ENCODE results near the gene ZNF524. TPM values are rescaled to one million over a fixed set of nuclear protein-coding genes. Genes with fewer than 3 reads are reported as not detected.
A peak's percentile ranks its signal among the peaks of the same experiment; 100 is the strongest.

Gene ZNF524
- polyA plus RNA-seq, 1 experiment: 7.8 TPM

DNA sequence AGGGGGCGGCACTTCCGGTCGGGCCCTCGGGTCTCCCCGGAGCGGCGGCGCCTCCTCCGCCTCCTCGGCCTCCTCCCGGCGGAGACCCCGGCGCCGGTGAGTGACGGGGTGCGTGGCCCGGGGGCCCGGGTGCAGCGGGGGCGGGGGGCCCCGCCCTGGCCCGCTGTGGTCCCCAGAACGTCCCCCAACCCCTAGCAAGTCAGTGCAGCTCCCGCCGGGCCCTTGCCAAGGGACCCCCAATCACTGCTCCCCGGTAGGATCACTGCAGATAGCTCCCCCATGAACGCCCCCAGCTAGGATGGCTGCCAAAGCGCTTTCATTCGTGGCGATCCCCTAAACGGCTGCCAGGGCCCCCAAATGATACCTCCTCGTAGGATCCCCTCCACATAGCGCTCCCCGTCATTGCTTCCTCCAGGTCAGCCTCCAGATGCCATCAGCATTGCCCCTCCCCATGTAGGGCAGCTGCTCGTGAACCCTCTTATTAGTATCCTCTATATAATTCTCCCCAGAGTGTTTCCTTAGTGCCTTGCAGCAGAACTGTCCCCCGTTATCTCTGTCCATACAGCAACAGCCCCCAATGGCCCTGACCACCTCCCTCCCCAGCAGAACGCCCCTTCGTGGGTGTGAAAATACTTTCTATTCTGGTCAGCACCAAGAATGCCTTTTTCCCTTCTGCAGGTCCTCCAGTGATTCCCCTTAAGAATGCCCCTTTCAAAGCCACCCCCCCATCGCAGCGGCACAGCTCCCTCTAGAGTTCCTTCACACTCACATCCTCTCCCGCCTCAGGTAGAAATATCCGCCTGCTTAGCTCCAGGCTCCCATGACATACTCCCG is 5.8 kb downstream of the ZNF524 start, which contains the start of gene ZNF865:
TSS of gene ZNF865 (plus strand) at position 11 of the 834 bp plus-strand sequence. CDS start 7,972 bp downstream, outside the sequence.
- POLR2A ChIA-PET: no interaction called here
- TF ChIP-seq, protein P1, sequence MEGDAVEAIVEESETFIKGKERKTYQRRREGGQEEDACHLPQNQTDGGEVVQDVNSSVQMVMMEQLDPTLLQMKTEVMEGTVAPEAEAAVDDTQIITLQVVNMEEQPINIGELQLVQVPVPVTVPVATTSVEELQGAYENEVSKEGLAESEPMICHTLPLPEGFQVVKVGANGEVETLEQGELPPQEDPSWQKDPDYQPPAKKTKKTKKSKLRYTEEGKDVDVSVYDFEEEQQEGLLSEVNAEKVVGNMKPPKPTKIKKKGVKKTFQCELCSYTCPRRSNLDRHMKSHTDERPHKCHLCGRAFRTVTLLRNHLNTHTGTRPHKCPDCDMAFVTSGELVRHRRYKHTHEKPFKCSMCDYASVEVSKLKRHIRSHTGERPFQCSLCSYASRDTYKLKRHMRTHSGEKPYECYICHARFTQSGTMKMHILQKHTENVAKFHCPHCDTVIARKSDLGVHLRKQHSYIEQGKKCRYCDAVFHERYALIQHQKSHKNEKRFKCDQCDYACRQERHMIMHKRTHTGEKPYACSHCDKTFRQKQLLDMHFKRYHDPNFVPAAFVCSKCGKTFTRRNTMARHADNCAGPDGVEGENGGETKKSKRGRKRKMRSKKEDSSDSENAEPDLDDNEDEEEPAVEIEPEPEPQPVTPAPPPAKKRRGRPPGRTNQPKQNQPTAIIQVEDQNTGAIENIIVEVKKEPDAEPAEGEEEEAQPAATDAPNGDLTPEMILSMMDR (IDR thresholded peaks at IDR 0.05; ENCODE audit: insufficient read depth, low read depth, low read length): peak; percentile 88
- DNase-seq (ENCODE audit: low read depth): no peak

DNA sequence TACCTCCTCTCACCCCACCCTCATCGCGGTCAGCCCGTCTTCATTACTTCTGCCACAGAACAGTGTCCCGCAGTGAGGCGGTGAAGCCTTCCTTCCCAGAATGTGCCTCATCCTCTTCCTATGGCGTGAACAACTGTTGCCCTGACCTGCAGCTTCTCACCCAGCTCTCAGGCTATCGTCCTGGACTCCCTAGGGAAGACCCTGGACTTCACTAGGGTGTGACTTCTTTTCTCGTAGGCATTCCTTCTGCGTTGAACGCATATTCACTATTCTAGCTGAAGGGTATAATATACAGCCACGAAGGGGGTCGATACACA is 6.3 kb downstream of the ZNF524 start:
- H3K4me3 ChIP-seq (ENCODE audit: low read depth, low read length): peak overlapping the region; percentile 90
- DNase-seq (ENCODE audit: low read depth): no peak
- no peaks in the 10 kb centered on the region for H3K27me3 ChIP-seq (ENCODE audit: control insufficient read depth, insufficient read depth, low read length)
- POLR2A ChIA-PET: no interaction called here
- CTCF ChIA-PET: interaction anchor here (0.6 to 2.4 kb wide), 27 partner anchors 12 to 1467 kb away, joined by 3 to 40 read pairs (median 4); partner anchors contain the start of genes ZNF579 and ZNF784
- TF ChIP-seq, protein P1 (IDR thresholded peaks at IDR 0.05; ENCODE audit: insufficient read depth, low read depth, low read length): no peak
- H3K36me3 ChIP-seq (ENCODE audit: control insufficient read depth, insufficient read depth, low read length): peaks cover 6% of the 10 kb centered on the region; the same call in 1 of the 2 replicates

More for the DNA sequence above, 5.8 kb downstream of the ZNF524 start, which contains the start of gene ZNF865:
- peak within 1 kb of the TSS; percentile 90 for H3K4me3 ChIP-seq (ENCODE audit: low read depth, low read length)
- CTCF ChIA-PET: interaction anchor here (0.6 to 2.4 kb wide), 28 partner anchors 13 to 1467 kb away, joined by 3 to 40 read pairs (median 4); partner anchors contain the start of genes ZNF579 and ZNF784
- H3K36me3 ChIP-seq (ENCODE audit: control insufficient read depth, insufficient read depth, low read length): peaks cover 6% of the 10 kb centered on the region; the same call in 1 of the 2 replicates
- no peaks in the 10 kb centered on the region for H3K27me3 ChIP-seq (ENCODE audit: control insufficient read depth, insufficient read depth, low read length)

DNA sequence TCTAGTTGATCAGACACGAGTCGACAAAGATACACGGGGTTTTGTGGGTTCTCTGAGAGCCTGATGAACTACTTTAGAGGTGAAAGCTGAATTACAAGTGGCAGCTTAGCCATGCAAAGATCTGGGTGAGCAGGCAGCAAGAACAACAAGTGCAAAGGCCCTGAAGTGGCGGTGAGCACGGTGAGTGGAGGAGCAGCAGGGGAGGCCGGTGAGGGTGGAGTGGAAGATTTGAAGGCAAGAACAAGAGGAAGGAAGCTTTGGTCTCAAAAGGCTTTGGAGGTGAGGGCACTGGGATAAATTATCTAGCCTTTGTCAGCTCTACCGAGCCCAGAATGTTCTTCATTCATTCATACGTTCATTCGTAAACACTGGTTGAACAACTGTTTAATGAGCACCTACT is 6.7 kb downstream of the ZNF524 start:
- peaks cover 6% of the 10 kb centered on the region; the same call in 1 of the 2 replicates for H3K36me3 ChIP-seq (ENCODE audit: control insufficient read depth, insufficient read depth, low read length)
- TF ChIP-seq, protein P1 (IDR thresholded peaks at IDR 0.05; ENCODE audit: insufficient read depth, low read depth, low read length): no peak
- H3K27me3 ChIP-seq (ENCODE audit: control insufficient read depth, insufficient read depth, low read length): no peaks in the 10 kb centered on the region
- ChIA-PET POLR2A (no interaction called here), CTCF (interaction anchor here (0.6 to 2.4 kb wide), 24 partner anchors 12 to 1468 kb away, joined by 3 to 40 read pairs (median 6); partner anchors contain the start of genes ZNF579 and ZNF784)
- H3K4me3 ChIP-seq (ENCODE audit: low read depth, low read length): no peak overlapping the region
- no peak for DNase-seq (ENCODE audit: low read depth)

DNA sequence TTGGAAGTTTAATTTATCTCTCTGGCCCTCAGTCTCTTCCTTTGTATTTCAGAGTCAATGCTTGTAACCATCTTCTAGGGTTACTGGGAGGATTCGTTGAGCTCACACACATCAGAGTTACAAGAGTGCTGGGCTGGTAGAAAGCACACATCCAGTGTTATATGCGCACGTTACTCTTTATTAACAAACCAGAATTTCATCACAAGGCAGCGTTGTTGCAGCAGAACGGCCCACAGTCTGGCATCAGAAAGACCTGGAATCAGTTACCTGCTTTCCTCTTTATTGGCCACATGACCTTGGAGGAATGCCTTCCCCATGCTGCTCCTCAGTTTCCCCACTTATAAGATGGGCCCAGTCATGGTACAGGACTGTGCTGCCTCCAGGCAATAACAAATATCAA is 9.2 kb downstream of the ZNF524 start:
- Histone ChIP-seq H3K27me3 (ENCODE audit: control insufficient read depth, insufficient read depth, low read length) (no peaks in the 10 kb centered on the region), H3K4me3 (ENCODE audit: low read depth, low read length) (no peak overlapping the region), H3K36me3 (ENCODE audit: control insufficient read depth, insufficient read depth, low read length) (peaks cover 7% of the 10 kb centered on the region; the same call in 1 of the 2 replicates)
- no peak for DNase-seq (ENCODE audit: low read depth)
- ChIA-PET CTCF (interaction anchor here (0.5 kb wide), 1 partner anchor 442 kb away, joined by 4 read pairs; no protein-coding TSS in a partner anchor), POLR2A (no interaction called here)
- TF ChIP-seq, protein P1 (IDR thresholded peaks at IDR 0.05; ENCODE audit: insufficient read depth, low read depth, low read length): no peak

DNA sequence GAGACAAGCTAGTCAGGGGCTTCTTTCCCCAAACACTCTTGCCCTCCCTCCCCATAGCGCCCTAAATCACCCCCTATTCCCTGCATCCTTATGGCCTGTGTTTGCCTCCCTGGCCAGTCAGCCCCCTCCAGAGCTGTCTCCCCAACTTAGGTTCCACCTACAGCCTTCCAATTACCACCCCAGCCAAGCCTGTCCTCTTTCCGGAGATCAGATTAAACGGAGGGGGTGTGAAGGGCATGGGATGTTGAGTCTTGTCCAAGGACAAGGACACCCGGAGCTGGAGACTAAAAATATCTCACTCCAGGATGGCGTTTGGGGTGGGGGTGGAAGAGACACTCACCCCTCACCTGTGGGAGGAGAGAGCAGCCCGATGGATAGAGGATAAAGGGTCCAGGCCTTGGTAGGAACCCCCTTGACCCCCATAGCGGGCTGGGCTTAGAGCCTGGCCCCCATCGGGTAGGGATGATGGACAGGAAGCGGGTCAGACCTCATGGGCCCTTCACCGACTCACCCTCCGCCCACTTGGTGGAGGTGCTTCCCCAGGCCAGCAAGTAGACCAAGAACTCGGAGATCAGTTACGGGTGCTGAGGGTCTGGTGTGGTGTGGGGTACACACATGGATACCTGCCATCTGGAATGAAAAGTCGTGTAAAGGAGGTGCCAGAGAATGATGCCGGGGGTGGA is 11.4 kb downstream of the ZNF524 start:
- Histone ChIP-seq H3K36me3 (ENCODE audit: control insufficient read depth, insufficient read depth, low read length) (peaks cover 13% of the 10 kb centered on the region), H3K27me3 (ENCODE audit: control insufficient read depth, insufficient read depth, low read length) (no peaks in the 10 kb centered on the region), H3K4me3 (ENCODE audit: low read depth, low read length) (no peak overlapping the region)
- TF ChIP-seq, protein P1 (IDR thresholded peaks at IDR 0.05; ENCODE audit: insufficient read depth, low read depth, low read length): no peak
- ChIA-PET CTCF (interaction anchor here (0.9 to 1.2 kb wide), 2 partner anchors 16 to 21 kb away, joined by 3 read pairs; no protein-coding TSS in a partner anchor), POLR2A (no interaction called here)
- no peak for DNase-seq (ENCODE audit: low read depth)
